IMR-90 (cell line): ENCODE data around the gene NTRK3.

ENCODE experiments used
- RFX5 ChIP-seq: IDR thresholded peaks from 2 replicates; pipeline ENCODE4 v1.8.0; 2012; ENCODE audit warnings: low read depth, mild to moderate bottlenecking, low read length, moderate library complexity
- USF2 ChIP-seq: fragments of 150-350 bp; IDR thresholded peaks from 2 replicates; pipeline ENCODE4 v1.6.1; 2017; ENCODE audit warnings: mild to moderate bottlenecking, antibody characterized with exemption, low read length, low read depth

DNA sequence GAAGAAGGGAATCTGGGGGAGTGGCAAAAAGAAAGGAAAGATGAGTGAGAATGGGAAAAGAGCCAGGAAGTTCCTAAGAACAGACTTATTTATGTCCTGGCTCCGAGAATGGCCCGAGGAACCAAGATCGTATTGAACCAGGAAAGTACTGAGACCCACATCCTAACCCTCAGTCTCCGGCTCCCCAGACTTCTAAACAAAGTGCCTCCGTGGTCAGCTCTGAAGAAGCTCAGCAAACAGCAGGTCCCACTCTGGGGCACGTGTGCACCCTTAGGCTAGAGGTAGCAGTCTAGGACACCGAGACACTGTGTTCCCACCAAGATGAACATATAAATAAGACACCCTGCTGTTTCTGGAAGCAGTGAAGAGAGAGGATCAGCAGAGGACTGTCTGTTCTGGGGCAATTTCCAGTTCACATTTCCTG lies 307.4 kb downstream of the NTRK3 start:
- no peak for TF ChIP-seq USF2
- TF ChIP-seq RFX5: no peak
